NT2/D1 (cell line): ENCODE measurements around the gene TMEM170B.

Experiments
- SUZ12 ChIP-seq: IDR thresholded peaks from 2 replicates; pipeline ENCODE4 v1.6.1; 2011; ENCODE audit not compliant: insufficient read length, insufficient read depth; ENCODE audit errors: extremely low read depth
- YY1 ChIP-seq: IDR thresholded peaks from 2 replicates; pipeline ENCODE4 v1.6.1; 2011; ENCODE audit not compliant: insufficient read length, insufficient read depth
- ZNF274 ChIP-seq: IDR thresholded peaks from 2 replicates; pipeline ENCODE4 v1.6.1; 2011; ENCODE audit warnings: mild to moderate bottlenecking, low read depth, low read length

- TF ChIP-seq YY1: no peak
- no peak for TF ChIP-seq ZNF274
- no peak for TF ChIP-seq SUZ12
Measured at GRCh38 chr6:11494786-11495564, 42.6 kb upstream of the TMEM170B start.
